ENCODE data around the gene SENP2.
"Not testable (repeated sequence)": the region's sequence is repeated elsewhere in the genome, so short reads cannot be mapped to it uniquely, and the experiment has no call there.

GRCh38 chr3:185645191-185645590, 59.1 kb downstream of the SENP2 start:
- TF ChIP-seq CTCF (conservative IDR thresholded peaks at IDR 0.05); ZFX (IDR thresholded peaks at IDR 0.05): not testable (repeated sequence)

All from C4-2B (cell line).